ENCODE results near the gene TP53I13.

TP53I13 gene

GRCh38 chr17:29581583-29582253 is 13.2 kb downstream of the TP53I13 start:
- DNase-seq (ENCODE audit: low spot score) = no peak

- DNase-seq (ENCODE audit: low spot score) = no peak
Measured at GRCh38 chr17:29582254-29582765, 13.8 kb downstream of the TP53I13 start.

- no peak for DNase-seq (ENCODE audit: low spot score)
Measured at GRCh38 chr17:29582772-29583171, 14.3 kb downstream of the TP53I13 start.

- DNase-seq (ENCODE audit: low spot score) = no peak
Measured at GRCh38 chr17:29583324-29584248, 15.1 kb downstream of the TP53I13 start.

- no peak for DNase-seq (ENCODE audit: low spot score)
Measured at GRCh38 chr17:29584452-29585079, 16.1 kb downstream of the TP53I13 start.

- peak; percentile 36 for DNase-seq (ENCODE audit: low spot score)
Measured at GRCh38 chr17:29585080-29585751, 16.7 kb downstream of the TP53I13 start.

- no peak for DNase-seq (ENCODE audit: low spot score)
Measured at GRCh38 chr17:29586676-29587469, 18.4 kb downstream of the TP53I13 start.

GRCh38 chr17:29587591-29587990 is 19.1 kb downstream of the TP53I13 start:
- no peak for DNase-seq (ENCODE audit: low spot score)

- no peak for DNase-seq (ENCODE audit: low spot score)
Measured at GRCh38 chr17:29588017-29588561, 19.6 kb downstream of the TP53I13 start.

GRCh38 chr17:29588562-29589411 is 20.3 kb downstream of the TP53I13 start:
- DNase-seq (ENCODE audit: low spot score) = no peak

- DNase-seq (ENCODE audit: low spot score) = peak; percentile 81
Measured at GRCh38 chr17:29589524-29590410, 21.3 kb downstream of the TP53I13 start, which contains the start of gene GIT1. Gene GIT1, minus strand, starts transcription at chr17:29589648. Its CDS starts 270 bp downstream, at chr17:29589378.

GRCh38 chr17:29590411-29591145 is 22.1 kb downstream of the TP53I13 start:
- DNase-seq (ENCODE audit: low spot score) = no peak

- no peak for DNase-seq (ENCODE audit: low spot score)
Measured at GRCh38 chr17:29591146-29591736, 22.7 kb downstream of the TP53I13 start.

- peak; percentile 78 for DNase-seq (ENCODE audit: low spot score)
Measured at GRCh38 chr17:29591737-29592608, 23.5 kb downstream of the TP53I13 start.

- peak; percentile 37 for DNase-seq (ENCODE audit: low spot score)
Measured at GRCh38 chr17:29592850-29593551, 24.5 kb downstream of the TP53I13 start, which contains the start of gene ANKRD13B. Gene ANKRD13B, plus strand, starts transcription at chr17:29593132. Its CDS starts 490 bp downstream, at chr17:29593622.
